Measurements from ENCODE around the gene E4F1.

DNA sequence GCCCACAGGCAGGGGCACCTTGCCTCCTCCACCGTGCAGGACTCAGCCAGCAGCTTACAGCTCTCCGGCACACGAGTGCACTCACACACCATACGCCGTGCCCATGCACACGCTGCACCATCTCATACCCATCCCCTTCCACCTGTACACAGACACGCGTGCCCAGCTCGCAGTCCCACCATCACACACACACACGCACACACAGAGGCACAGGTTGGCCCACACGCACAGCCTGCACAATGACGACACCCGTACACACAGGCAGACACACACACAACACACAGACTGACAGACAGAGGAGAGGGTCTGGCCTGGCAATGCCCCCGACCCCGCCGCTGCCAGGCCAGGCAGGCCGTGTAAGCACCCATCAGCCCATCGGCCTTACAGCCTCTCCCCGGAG lies 39.0 kb upstream of the E4F1 start:
- no peak for TF ChIP-seq CTCF (IDR thresholded peaks at IDR 0.05; ENCODE audit: low read depth, low read length)
- TF ChIP-seq EZH2phosphoT487 (IDR thresholded peaks at IDR 0.05; ENCODE audit: low read depth): no peak

Data from OCI-LY3 (cell line).